Measurements from ENCODE around the gene TTC23L. TPM values are rescaled to one million over a fixed set of nuclear protein-coding genes. Genes with fewer than 3 reads are reported as not detected.

The TTC23L gene
- total RNA-seq, 4 donors from 2014 or later = not detected

- no peak for DNase-seq
- Histone ChIP-seq H3K9me3 (no peaks in the 10 kb centered on the region), H3K27me3 (no peaks in the 10 kb centered on the region), H3K4me1 (no peaks in the 10 kb centered on the region), H3K27ac (no peak overlapping the region), H3K36me3 (no peaks in the 10 kb centered on the region), H3K4me3 (no peak overlapping the region)
- in situ Hi-C loops (cut with MboI; ENCODE audit: low sequenced_read_pairs in 4 of 4) = no loop called here
- TF ChIP-seq POLR2A (IDR thresholded peaks at IDR 0.05) = no peak
- no peak for TF ChIP-seq CTCF (IDR thresholded peaks at IDR 0.05 in 4 of 5, conservative IDR thresholded peaks at IDR 0.05 in 1 of 5)
- no peak for ATAC-seq
- intact Hi-C loops (cut with DNase I; ENCODE audit: low total_unique reads) = no loop called here
Observed at GRCh38 chr5:34869256-34869655, 30.3 kb downstream of the TTC23L start.

- in situ Hi-C loops (cut with MboI; ENCODE audit: low sequenced_read_pairs in 4 of 4) = no loop called here
- no peak overlapping the region for H3K4me3 ChIP-seq
- intact Hi-C loops (cut with DNase I; ENCODE audit: low total_unique reads) = no loop called here
- no peaks in the 10 kb centered on the region for H3K9me3 ChIP-seq
- H3K4me1 ChIP-seq = no peaks in the 10 kb centered on the region
- H3K27me3 ChIP-seq = no peaks in the 10 kb centered on the region
- no peak overlapping the region for H3K27ac ChIP-seq
- ATAC-seq (no peak), DNase-seq (no peak)
- H3K36me3 ChIP-seq = no peaks in the 10 kb centered on the region
- TF ChIP-seq CTCF (IDR thresholded peaks at IDR 0.05 in 4 of 5, conservative IDR thresholded peaks at IDR 0.05 in 1 of 5) (no peak), POLR2A (IDR thresholded peaks at IDR 0.05) (no peak)
Observed at GRCh38 chr5:34870382-34870781, 31.4 kb downstream of the TTC23L start.

GRCh38 chr5:34876275-34876674, 37.3 kb downstream of the TTC23L start:
- no peaks in the 10 kb centered on the region for H3K9me3 ChIP-seq
- no peak overlapping the region for H3K27ac ChIP-seq
- intact Hi-C loops (cut with DNase I; ENCODE audit: low total_unique reads) = no loop called here
- in situ Hi-C loops (cut with MboI; ENCODE audit: low sequenced_read_pairs in 4 of 4) = loop anchor here in 1 of 4 donors (25.0 kb wide), 1 partner anchor 389 kb away; no protein-coding TSS in a partner anchor
- ATAC-seq (no peak), DNase-seq (no peak)
- TF ChIP-seq POLR2A (IDR thresholded peaks at IDR 0.05) (no peak), CTCF (IDR thresholded peaks at IDR 0.05 in 4 of 5, conservative IDR thresholded peaks at IDR 0.05 in 1 of 5) (no peak)
- no peaks in the 10 kb centered on the region for H3K36me3 ChIP-seq
- no peaks in the 10 kb centered on the region for H3K4me1 ChIP-seq
- H3K27me3 ChIP-seq = no peaks in the 10 kb centered on the region
- H3K4me3 ChIP-seq = no peak overlapping the region

- H3K27ac ChIP-seq = no peak overlapping the region
- in situ Hi-C loops (cut with MboI; ENCODE audit: low sequenced_read_pairs in 4 of 4) (loop anchor here in 1 of 4 donors (25.0 kb wide), 1 partner anchor 394 kb away; no protein-coding TSS in a partner anchor), intact Hi-C loops (cut with DNase I; ENCODE audit: low total_unique reads) (no loop called here)
- ATAC-seq (no peak), DNase-seq (no peak)
- TF ChIP-seq CTCF (IDR thresholded peaks at IDR 0.05 in 4 of 5, conservative IDR thresholded peaks at IDR 0.05 in 1 of 5) (no peak), POLR2A (IDR thresholded peaks at IDR 0.05) (no peak)
- no peaks in the 10 kb centered on the region for H3K9me3 ChIP-seq
- H3K27me3 ChIP-seq = no peaks in the 10 kb centered on the region
- no peaks in the 10 kb centered on the region for H3K4me1 ChIP-seq
- no peaks in the 10 kb centered on the region for H3K36me3 ChIP-seq
- H3K4me3 ChIP-seq = no peak overlapping the region
Observed at GRCh38 chr5:34881246-34881645, 42.3 kb downstream of the TTC23L start.

Measured in gastrocnemius medialis (tissue), 4 donors.